Right cardiac atrium (tissue), 5 donors: ENCODE results near the gene KRTAP10-3. TPM values are rescaled to one million over a fixed set of nuclear protein-coding genes. Genes with fewer than 3 reads are reported as not detected.

ENCODE experiments used
- ATAC-seq, 2 donors: fragments of 200-7000 bp; cut with Tn5 transposase; one replicate each; pipeline versions ENCODE4 v1.8.0 to v1.9.1; 2020; ENCODE audit warnings: moderate library complexity in 2 of 2, mild to moderate bottlenecking in 1 of 2
- DNase-seq, 3 donors: peaks; one replicate each; pipeline ENCODE4 v3.0.0-alpha.2; 2020
- H3K27ac ChIP-seq: one replicate; pipeline ENCODE4 v1.5.1; 2013; ENCODE audit warnings: mild to moderate bottlenecking, low read length, control low read depth, moderate library complexity
- H3K27me3 ChIP-seq: one replicate; pipeline ENCODE4 v1.6.1; 2013; ENCODE audit not compliant: control insufficient read depth, insufficient read depth
- H3K4me1 ChIP-seq: one replicate; pipeline ENCODE4 v1.6.1; 2013; ENCODE audit warnings: low read length; ENCODE audit not compliant: control insufficient read depth, insufficient read depth
- H3K4me3 ChIP-seq: one replicate; pipeline ENCODE4 v1.5.1; 2013; ENCODE audit warnings: low read length, control low read depth
- H3K9me3 ChIP-seq: one replicate; pipeline ENCODE4 v1.6.1; 2013; ENCODE audit warnings: low read length; ENCODE audit not compliant: control insufficient read depth
- WGBS: extraction: QIAGEN DNeasy Blood & Tissue Kit; methylation state at CpG from one replicate; pipeline ENCODE4 v1.1.7; 2013; 5-methylcytosine and 5-hydroxymethylcytosine counted together
- intact Hi-C, 4 donors: fragments of 100-400 bp; cut with DNase I; formaldehyde crosslinking; loops; one replicate each; pipeline versions ENCODE4 v1.11.0 to v1.14.0; 2022 to 2023
- polyA plus RNA-seq: library from polyadenylated mRNA; stranded (reverse); fragments of 200-250 nt; gene quantifications from one replicate; pipeline ENCODE4 v1.2.3, GENCODE V29; 2013
- total RNA-seq, 4 donors: library from RNA; stranded (reverse); fragmentation: NEBNext Ultra II Directional; extraction: Animal tissue kit (Norgen Biotek cat#: 25700); gene quantifications; one replicate each; pipeline ENCODE4 v1.2.1, GENCODE V29; 2021
- donor health status: healthy with polysubstance abuse.
- donor health status: DM: no; HTN: yes; CAD: no.
- donor health status: DM: no; HTN: no; CAD: no.
- donor health status: DM: no; HTN: yes; CAD: no; lungs with severe emphysema.
- donor health status: DM: yes; HTN: yes; CAD: no.

The KRTAP10-3 gene
- total and polyA plus RNA-seq, 5 donors: not detected

GRCh38 chr21:44517175-44517899 is 41.3 kb downstream of the KRTAP10-3 start:
- H3K27me3 ChIP-seq: no peaks in the 10 kb centered on the region
- 75% methylated on average over 15 of the region's 15 CpGs for WGBS
- no peak overlapping the region for H3K4me3 ChIP-seq
- no peaks in the 10 kb centered on the region for H3K9me3 ChIP-seq
- no peaks in the 10 kb centered on the region for H3K4me1 ChIP-seq
- DNase-seq (peak in 2 of 3 donors; percentile 3 to 37), ATAC-seq (no peak)
- no peak overlapping the region for H3K27ac ChIP-seq
- intact Hi-C loops: loop anchor here in 2 of 4 donors (10.0 kb wide), 2 partner anchors 237 to 277 kb away; no protein-coding TSS in a partner anchor

- no peak overlapping the region for H3K4me3 ChIP-seq
- no peaks in the 10 kb centered on the region for H3K9me3 ChIP-seq
- ATAC-seq: no peak
- peak in 1 of 3 donors; percentile 30 for DNase-seq
- WGBS: 87% methylated on average over 10 of the region's 10 CpGs
- no peaks in the 10 kb centered on the region for H3K4me1 ChIP-seq
- no peaks in the 10 kb centered on the region for H3K27me3 ChIP-seq
- H3K27ac ChIP-seq: no peak overlapping the region
- intact Hi-C loops: loop anchor here in 2 of 4 donors (10.0 kb wide), 2 partner anchors 238 to 278 kb away; no protein-coding TSS in a partner anchor
These were observed 41.8 kb downstream of the KRTAP10-3 start for GRCh38 chr21:44516828-44517174.

GRCh38 chr21:44516342-44516741 is 42.3 kb downstream of the KRTAP10-3 start:
- no peaks in the 10 kb centered on the region for H3K4me1 ChIP-seq
- peak in 2 of 3 donors; percentile 3 to 37 for DNase-seq
- no peak overlapping the region for H3K4me3 ChIP-seq
- 91% methylated on average over 13 of the region's 13 CpGs for WGBS
- H3K9me3 ChIP-seq: no peaks in the 10 kb centered on the region
- ATAC-seq: no peak
- no peaks in the 10 kb centered on the region for H3K27me3 ChIP-seq
- no peak overlapping the region for H3K27ac ChIP-seq
- intact Hi-C loops: loop anchor here in 2 of 4 donors (10.0 kb wide), 2 partner anchors 238 to 278 kb away; no protein-coding TSS in a partner anchor

- Histone ChIP-seq H3K4me1 (no peaks in the 10 kb centered on the region), H3K9me3 (no peaks in the 10 kb centered on the region), H3K4me3 (no peak overlapping the region), H3K27ac (no peak overlapping the region), H3K27me3 (no peaks in the 10 kb centered on the region)
- DNase-seq (peak in 2 of 3 donors; percentile 2 to 27), ATAC-seq (no peak)
- intact Hi-C loops: loop anchor here in 2 of 4 donors (10.0 kb wide), 2 partner anchors 239 to 279 kb away; no protein-coding TSS in a partner anchor
- WGBS: 87% methylated on average over 32 of the region's 32 CpGs
These were observed 43.0 kb downstream of the KRTAP10-3 start for GRCh38 chr21:44515359-44516165.

- H3K4me3 ChIP-seq: no peak overlapping the region
- no peak overlapping the region for H3K27ac ChIP-seq
- H3K9me3 ChIP-seq: no peaks in the 10 kb centered on the region
- ATAC-seq: no peak
- peak in 2 of 3 donors; percentile 4 to 30 for DNase-seq
- 81% methylated on average over 11 of the region's 11 CpGs for WGBS
- intact Hi-C loops: loop anchor here in 2 of 4 donors (10.0 kb wide), 2 partner anchors 240 to 280 kb away; no protein-coding TSS in a partner anchor
- no peaks in the 10 kb centered on the region for H3K4me1 ChIP-seq
- H3K27me3 ChIP-seq: no peaks in the 10 kb centered on the region
These were observed 43.7 kb downstream of the KRTAP10-3 start for GRCh38 chr21:44514746-44515358.

- H3K27me3 ChIP-seq: no peaks in the 10 kb centered on the region
- no peak overlapping the region for H3K4me3 ChIP-seq
- 87% methylated on average over 7 of the region's 7 CpGs for WGBS
- H3K4me1 ChIP-seq: no peaks in the 10 kb centered on the region
- DNase-seq: peak in 2 of 3 donors; percentile 1 to 38
- H3K27ac ChIP-seq: no peak overlapping the region
- no peak for ATAC-seq
- no peaks in the 10 kb centered on the region for H3K9me3 ChIP-seq
- intact Hi-C loops: loop anchor here in 2 of 4 donors (10.0 kb wide), 2 partner anchors 241 to 281 kb away; no protein-coding TSS in a partner anchor
These were observed 44.4 kb downstream of the KRTAP10-3 start for GRCh38 chr21:44514218-44514520.

GRCh38 chr21:44513389-44514217 is 45.0 kb downstream of the KRTAP10-3 start:
- DNase-seq (peak in 2 of 3 donors; percentile 8 to 51), ATAC-seq (no peak)
- H3K4me3 ChIP-seq: no peak overlapping the region
- 75% methylated on average over 15 of the region's 15 CpGs for WGBS
- no peaks in the 10 kb centered on the region for H3K27me3 ChIP-seq
- intact Hi-C loops: loop anchor here in 2 of 4 donors (10.0 kb wide), 2 partner anchors 241 to 281 kb away; no protein-coding TSS in a partner anchor
- no peak overlapping the region for H3K27ac ChIP-seq
- no peaks in the 10 kb centered on the region for H3K9me3 ChIP-seq
- H3K4me1 ChIP-seq: no peaks in the 10 kb centered on the region

GRCh38 chr21:44512496-44513388 is 45.9 kb downstream of the KRTAP10-3 start:
- Histone ChIP-seq H3K9me3 (no peaks in the 10 kb centered on the region), H3K4me3 (no peak overlapping the region), H3K27me3 (no peaks in the 10 kb centered on the region), H3K4me1 (no peaks in the 10 kb centered on the region), H3K27ac (no peak overlapping the region)
- intact Hi-C loops: loop anchor here in 2 of 4 donors (10.0 kb wide), 2 partner anchors 242 to 282 kb away; no protein-coding TSS in a partner anchor
- 77% methylated on average over 21 of the region's 21 CpGs for WGBS
- no peak for ATAC-seq
- DNase-seq: peak in 2 of 3 donors; percentile 1 to 30

GRCh38 chr21:44511938-44512275 is 46.7 kb downstream of the KRTAP10-3 start:
- WGBS: 77% methylated on average over 8 of the region's 8 CpGs

More at GRCh38 chr21:44511938-44512275, 46.7 kb downstream of the KRTAP10-3 start:
- DNase-seq (no peak), ATAC-seq (no peak)
- Histone ChIP-seq H3K27me3 (no peaks in the 10 kb centered on the region), H3K4me3 (no peak overlapping the region), H3K9me3 (no peaks in the 10 kb centered on the region), H3K4me1 (no peaks in the 10 kb centered on the region), H3K27ac (no peak overlapping the region)
- intact Hi-C loops: loop anchor here in 2 of 4 donors (10.0 kb wide), 2 partner anchors 243 to 283 kb away; no protein-coding TSS in a partner anchor
